Measurements from ENCODE around the gene COBLL1. TPM values are rescaled to one million over a fixed set of nuclear protein-coding genes. Genes with fewer than 3 reads are reported as not detected.

Gene COBLL1
- total RNA-seq, 2 experiments from 2014 or later = 0.53 TPM; not detected in 1

DNA sequence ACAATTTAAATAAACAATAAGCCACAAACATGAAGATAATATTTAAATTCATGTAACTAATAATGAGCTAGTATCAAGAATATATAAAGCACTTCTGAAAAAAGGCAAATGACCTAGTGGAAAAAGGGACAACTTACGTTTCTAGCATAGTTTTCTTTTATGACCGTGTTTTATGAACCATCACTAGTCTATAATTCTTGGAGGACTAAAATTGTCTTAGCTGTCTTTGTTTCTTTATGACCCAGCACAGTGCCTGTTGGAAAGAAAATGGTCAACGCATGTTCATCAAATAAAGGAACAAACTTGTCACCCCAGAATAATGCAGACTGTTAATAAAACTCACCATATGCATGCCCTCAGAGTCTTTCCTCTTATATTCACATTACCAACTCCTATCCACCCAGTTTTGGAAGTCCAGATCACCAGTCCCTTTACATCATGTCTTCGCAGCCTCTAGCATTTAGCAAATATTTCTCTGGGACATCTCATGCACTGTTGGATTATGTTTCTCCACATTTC is 162.9 kb downstream of the COBLL1 start:
- Mint-ChIP-seq H3K27ac (no peak overlapping the region), H3K9me3 (peaks cover 5% of the 10 kb centered on the region), H3K4me1 (ENCODE audit: low read depth) (no peaks in the 10 kb centered on the region), H3K27me3 (no peaks in the 10 kb centered on the region), H3K4me3 (no peak overlapping the region), H3K36me3 (ENCODE audit: low read depth) (no peaks in the 10 kb centered on the region)
- CTCF ChIA-PET = no interaction called here
- no peak overlapping the region for H3K4me3 ChIP-seq (ENCODE audit: low read length)
- DNase-seq = no peak
- POLR2A ChIA-PET = no interaction called here
- no peak for ATAC-seq (ENCODE audit: poor library complexity)
- intact Hi-C loops (cut with DNase I, micrococcal nuclease) = no loop called here
- no peaks in the 10 kb centered on the region for H3K36me3 ChIP-seq (ENCODE audit: insufficient read depth, low read length)
- no peak overlapping the region for H3K27ac ChIP-seq (ENCODE audit: low read depth in 1 of 2, low read length in 2 of 2)
- H3K9me3 ChIP-seq (ENCODE audit: control insufficient read depth in 1 of 2, insufficient read depth in 1 of 2, low read length in 2 of 2) = no peaks in the 10 kb centered on the region
- TF ChIP-seq, protein P1, sequence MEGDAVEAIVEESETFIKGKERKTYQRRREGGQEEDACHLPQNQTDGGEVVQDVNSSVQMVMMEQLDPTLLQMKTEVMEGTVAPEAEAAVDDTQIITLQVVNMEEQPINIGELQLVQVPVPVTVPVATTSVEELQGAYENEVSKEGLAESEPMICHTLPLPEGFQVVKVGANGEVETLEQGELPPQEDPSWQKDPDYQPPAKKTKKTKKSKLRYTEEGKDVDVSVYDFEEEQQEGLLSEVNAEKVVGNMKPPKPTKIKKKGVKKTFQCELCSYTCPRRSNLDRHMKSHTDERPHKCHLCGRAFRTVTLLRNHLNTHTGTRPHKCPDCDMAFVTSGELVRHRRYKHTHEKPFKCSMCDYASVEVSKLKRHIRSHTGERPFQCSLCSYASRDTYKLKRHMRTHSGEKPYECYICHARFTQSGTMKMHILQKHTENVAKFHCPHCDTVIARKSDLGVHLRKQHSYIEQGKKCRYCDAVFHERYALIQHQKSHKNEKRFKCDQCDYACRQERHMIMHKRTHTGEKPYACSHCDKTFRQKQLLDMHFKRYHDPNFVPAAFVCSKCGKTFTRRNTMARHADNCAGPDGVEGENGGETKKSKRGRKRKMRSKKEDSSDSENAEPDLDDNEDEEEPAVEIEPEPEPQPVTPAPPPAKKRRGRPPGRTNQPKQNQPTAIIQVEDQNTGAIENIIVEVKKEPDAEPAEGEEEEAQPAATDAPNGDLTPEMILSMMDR (IDR thresholded peaks at IDR 0.05) = no peak
- H3K4me1 ChIP-seq (ENCODE audit: insufficient read depth, low read length) = no peaks in the 10 kb centered on the region
- no peaks in the 10 kb centered on the region for H3K27me3 ChIP-seq (ENCODE audit: control insufficient read depth in 1 of 2, insufficient read depth in 2 of 2, low read length in 2 of 2)

DNA sequence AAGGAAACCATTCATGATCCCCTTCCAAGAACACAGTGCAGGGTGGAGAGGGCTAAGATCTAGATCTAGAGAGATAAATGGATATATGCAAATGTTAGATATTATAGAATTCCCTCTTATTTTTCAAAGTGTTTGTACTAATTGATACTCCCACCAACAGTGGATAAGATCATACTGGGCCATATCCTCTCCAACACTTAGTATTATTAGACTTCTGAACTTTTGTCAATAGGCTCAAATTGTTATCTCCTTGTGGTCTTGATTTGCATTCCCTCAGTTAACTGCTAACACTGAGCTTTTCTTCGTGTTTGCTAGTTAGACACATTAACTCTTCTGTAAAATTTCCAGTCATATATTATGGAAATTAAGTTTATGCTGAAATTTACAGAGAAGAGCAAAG is 163.9 kb downstream of the COBLL1 start:
- intact Hi-C loops (cut with DNase I, micrococcal nuclease) = no loop called here
- no peak overlapping the region for H3K4me3 Mint-ChIP-seq
- POLR2A ChIA-PET = no interaction called here

DNA sequence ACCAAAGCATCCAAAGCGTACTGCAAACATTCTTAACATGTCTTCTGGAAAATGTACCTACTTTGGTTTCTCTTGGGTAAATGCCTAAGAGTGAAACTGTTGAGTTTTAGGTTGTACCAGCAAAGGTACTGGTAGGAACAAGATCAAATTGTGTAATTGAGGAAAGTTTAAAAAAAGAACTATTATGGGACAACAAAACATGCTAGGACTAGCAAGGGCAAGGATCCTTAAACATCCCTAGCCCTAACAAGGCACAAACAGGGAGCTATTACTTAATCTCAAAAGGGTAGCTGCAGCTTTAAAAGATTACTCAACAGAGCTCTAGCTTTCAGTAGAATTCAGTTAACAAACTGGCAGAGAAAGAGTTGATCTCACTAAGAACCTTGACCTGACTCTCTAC is 164.4 kb downstream of the COBLL1 start:
- no peak for ATAC-seq (ENCODE audit: poor library complexity)
- TF ChIP-seq, protein P1 (IDR thresholded peaks at IDR 0.05) = no peak
- H3K4me1 ChIP-seq (ENCODE audit: insufficient read depth, low read length) = no peaks in the 10 kb centered on the region
- Mint-ChIP-seq H3K9me3 (peaks cover 5% of the 10 kb centered on the region), H3K4me3 (no peak overlapping the region), H3K4me1 (ENCODE audit: low read depth) (no peaks in the 10 kb centered on the region), H3K27ac (no peak overlapping the region), H3K36me3 (ENCODE audit: low read depth) (no peaks in the 10 kb centered on the region), H3K27me3 (no peaks in the 10 kb centered on the region)
- no peaks in the 10 kb centered on the region for H3K36me3 ChIP-seq (ENCODE audit: insufficient read depth, low read length)
- no peaks in the 10 kb centered on the region for H3K27me3 ChIP-seq (ENCODE audit: control insufficient read depth in 1 of 2, insufficient read depth in 2 of 2, low read length in 2 of 2)
- no peak overlapping the region for H3K4me3 ChIP-seq (ENCODE audit: low read length)
- ChIA-PET POLR2A (no interaction called here), CTCF (no interaction called here)
- DNase-seq = no peak
- H3K27ac ChIP-seq (ENCODE audit: low read depth in 1 of 2, low read length in 2 of 2) = no peak overlapping the region
- intact Hi-C loops (cut with DNase I, micrococcal nuclease) = no loop called here
- peaks cover 0 to 5% of the 10 kb centered on the region in 2 experiments for H3K9me3 ChIP-seq (ENCODE audit: control insufficient read depth in 1 of 2, insufficient read depth in 1 of 2, low read length in 2 of 2)

More for the DNA sequence above, 163.9 kb downstream of the COBLL1 start:
- Mint-ChIP-seq H3K27me3 (no peaks in the 10 kb centered on the region), H3K36me3 (ENCODE audit: low read depth) (no peaks in the 10 kb centered on the region), H3K27ac (no peak overlapping the region), H3K4me1 (ENCODE audit: low read depth) (no peaks in the 10 kb centered on the region), H3K9me3 (peaks cover 5% of the 10 kb centered on the region)
- CTCF ChIA-PET = no interaction called here
- no peaks in the 10 kb centered on the region for H3K27me3 ChIP-seq (ENCODE audit: control insufficient read depth in 1 of 2, insufficient read depth in 2 of 2, low read length in 2 of 2)
- ATAC-seq (ENCODE audit: poor library complexity) (no peak), DNase-seq (no peak)
- H3K9me3 ChIP-seq (ENCODE audit: control insufficient read depth in 1 of 2, insufficient read depth in 1 of 2, low read length in 2 of 2) = peaks cover 0 to 5% of the 10 kb centered on the region in 2 experiments
- no peak overlapping the region for H3K4me3 ChIP-seq (ENCODE audit: low read length)
- no peaks in the 10 kb centered on the region for H3K36me3 ChIP-seq (ENCODE audit: insufficient read depth, low read length)
- no peaks in the 10 kb centered on the region for H3K4me1 ChIP-seq (ENCODE audit: insufficient read depth, low read length)
- no peak overlapping the region for H3K27ac ChIP-seq (ENCODE audit: low read depth in 1 of 2, low read length in 2 of 2)
- TF ChIP-seq, protein P1 (IDR thresholded peaks at IDR 0.05) = no peak

All from CD4-positive, alpha-beta T cell (primary cell).